ENCODE results near the gene TMEM238L.

DNA sequence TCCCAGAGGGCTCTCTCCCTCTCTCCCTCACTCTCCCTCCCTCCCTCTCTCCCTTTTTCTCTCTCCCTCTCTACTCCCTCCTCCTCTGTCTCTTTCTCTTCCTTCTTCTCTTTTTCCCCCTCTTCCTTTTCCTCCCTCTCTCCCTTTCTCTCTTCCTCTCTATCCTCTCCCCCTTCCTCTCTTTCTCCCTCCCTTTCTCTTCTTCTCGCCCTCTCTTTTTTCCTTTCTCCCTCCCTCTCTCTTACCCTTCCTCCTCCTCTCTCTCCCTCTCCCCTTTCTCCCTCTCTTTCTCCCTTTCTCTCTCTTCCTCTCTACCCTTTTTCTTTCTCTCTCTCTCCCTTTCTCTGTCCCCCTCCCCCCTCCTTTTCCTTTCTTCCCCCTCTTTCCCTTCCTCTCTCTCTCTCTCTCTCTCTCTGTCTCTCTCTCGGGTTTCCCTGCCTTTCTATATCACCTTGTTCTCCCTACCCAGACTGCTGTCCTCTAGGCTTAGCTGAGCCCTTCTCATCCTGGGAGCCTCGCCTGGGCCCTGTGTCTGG is 48.2 kb downstream of the TMEM238L start:
- TF ChIP-seq, protein P1, sequence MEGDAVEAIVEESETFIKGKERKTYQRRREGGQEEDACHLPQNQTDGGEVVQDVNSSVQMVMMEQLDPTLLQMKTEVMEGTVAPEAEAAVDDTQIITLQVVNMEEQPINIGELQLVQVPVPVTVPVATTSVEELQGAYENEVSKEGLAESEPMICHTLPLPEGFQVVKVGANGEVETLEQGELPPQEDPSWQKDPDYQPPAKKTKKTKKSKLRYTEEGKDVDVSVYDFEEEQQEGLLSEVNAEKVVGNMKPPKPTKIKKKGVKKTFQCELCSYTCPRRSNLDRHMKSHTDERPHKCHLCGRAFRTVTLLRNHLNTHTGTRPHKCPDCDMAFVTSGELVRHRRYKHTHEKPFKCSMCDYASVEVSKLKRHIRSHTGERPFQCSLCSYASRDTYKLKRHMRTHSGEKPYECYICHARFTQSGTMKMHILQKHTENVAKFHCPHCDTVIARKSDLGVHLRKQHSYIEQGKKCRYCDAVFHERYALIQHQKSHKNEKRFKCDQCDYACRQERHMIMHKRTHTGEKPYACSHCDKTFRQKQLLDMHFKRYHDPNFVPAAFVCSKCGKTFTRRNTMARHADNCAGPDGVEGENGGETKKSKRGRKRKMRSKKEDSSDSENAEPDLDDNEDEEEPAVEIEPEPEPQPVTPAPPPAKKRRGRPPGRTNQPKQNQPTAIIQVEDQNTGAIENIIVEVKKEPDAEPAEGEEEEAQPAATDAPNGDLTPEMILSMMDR (IDR thresholded peaks at IDR 0.05) = no peak
- no peak for TF ChIP-seq POLR2A (IDR thresholded peaks at IDR 0.05)
